Activated CD4-positive, alpha-beta T cell treated with anti-CD3 and anti-CD28 coated beads for 36 hours (primary cell): Measurements from ENCODE around the gene MELTF. TPM values are rescaled to one million over a fixed set of nuclear protein-coding genes. Genes with fewer than 3 reads are reported as not detected.

Experiments
- ATAC-seq: fragments of 200-7000 bp; cut with Tn5 transposase; one replicate; pipeline ENCODE4 v1.10.0; 2021; ENCODE audit warnings: mild to moderate bottlenecking, moderate library complexity
- CTCF ChIA-PET: fragments of 350-600 bp; sonication (Branson Sonifier 250); formaldehyde crosslinking; loops from one replicate; lab custom pipeline; 2021; ENCODE audit warnings: antibody characterized with exemption; lab: Charles Lee
- POLR2A ChIA-PET: fragments of 350-600 bp; sonication (Branson Sonifier 250); formaldehyde crosslinking; loops from one replicate; lab custom pipeline; 2021; ENCODE audit warnings: antibody characterized with exemption, inconsistent platforms; lab: Charles Lee
- DNase-seq: peaks from one replicate; pipeline ENCODE4 v3.0.0-alpha.2; 2020
- H3K27ac Mint-ChIP-seq: one replicate; pipeline ENCODE4 v1.8.0; 2021; ENCODE audit warnings: mixed read lengths
- H3K27me3 Mint-ChIP-seq: one replicate; pipeline ENCODE4 v1.8.0; 2021; ENCODE audit warnings: mixed read lengths
- H3K36me3 Mint-ChIP-seq: one replicate; pipeline ENCODE4 v1.8.0; 2021; ENCODE audit warnings: low read depth, mixed read lengths
- H3K4me1 Mint-ChIP-seq: one replicate; pipeline ENCODE4 v1.8.0; 2021; ENCODE audit warnings: mixed read lengths
- H3K4me3 Mint-ChIP-seq: one replicate; pipeline ENCODE4 v1.8.0; 2021; ENCODE audit warnings: mild to moderate bottlenecking, moderate library complexity, mixed read lengths
- H3K9me3 Mint-ChIP-seq: one replicate; pipeline ENCODE4 v1.8.0; 2021; ENCODE audit warnings: low read depth, mixed read lengths
- intact Hi-C, 2 experiments: fragments of 100-400 bp; cut with DNase I in 1 of 2; cut with micrococcal nuclease in 1 of 2; formaldehyde crosslinking; loops; one replicate each; pipeline versions ENCODE4 v1.14.2 to v1.15.1; 2022 to 2024; cut with DNase I, micrococcal nuclease
- total RNA-seq, 2 experiments: library from RNA; stranded (reverse); gene quantifications; one replicate each; pipeline ENCODE4 v1.2.3, GENCODE V29; 2021

The MELTF gene
- total RNA-seq, 2 experiments from 2014 or later, result 3.7 to 4.3 TPM

GRCh38 chr3:197025736-197026480 is 3.7 kb downstream of the MELTF start:
- ChIA-PET CTCF (interaction anchor here (0.6 to 1.3 kb wide), 2 partner anchors 14 to 165 kb away, joined by 3 to 4 read pairs; no protein-coding TSS in a partner anchor), POLR2A (interaction anchor here (0.6 kb wide), 1 partner anchor 159 kb away, joined by 3 read pairs; no protein-coding TSS in a partner anchor)
- H3K27me3 Mint-ChIP-seq, result peaks cover 2% of the 10 kb centered on the region
- H3K27ac Mint-ChIP-seq, result no peak overlapping the region
- DNase-seq (no peak), ATAC-seq (no peak)
- H3K4me3 Mint-ChIP-seq, result no peak overlapping the region
- H3K36me3 Mint-ChIP-seq, result no peaks in the 10 kb centered on the region
- intact Hi-C loops, result no loop called here
- H3K4me1 Mint-ChIP-seq, result peaks cover 14% of the 10 kb centered on the region
- H3K9me3 Mint-ChIP-seq, result no peaks in the 10 kb centered on the region

- CTCF ChIA-PET, result interaction anchor here (1.0 to 1.6 kb wide), 3 partner anchors 14 to 485 kb away, joined by 3 to 4 read pairs (median 3); no protein-coding TSS in a partner anchor
- Mint-ChIP-seq H3K36me3 (no peaks in the 10 kb centered on the region), H3K4me3 (no peak overlapping the region), H3K9me3 (no peaks in the 10 kb centered on the region), H3K27me3 (peaks cover 2% of the 10 kb centered on the region), H3K27ac (no peak overlapping the region), H3K4me1 (peaks cover 13% of the 10 kb centered on the region)
- ATAC-seq (no peak), DNase-seq (no peak)
- POLR2A ChIA-PET, result no interaction called here
- intact Hi-C loops, result no loop called here
Measured at GRCh38 chr3:197024881-197025735, 4.5 kb downstream of the MELTF start.

GRCh38 chr3:197023998-197024651 is 5.5 kb downstream of the MELTF start:
- no peaks in the 10 kb centered on the region for H3K36me3 Mint-ChIP-seq
- no peak for ATAC-seq
- H3K27ac Mint-ChIP-seq, result no peak overlapping the region
- peaks cover 2% of the 10 kb centered on the region for H3K27me3 Mint-ChIP-seq
- POLR2A ChIA-PET, result no interaction called here
- peaks cover 11% of the 10 kb centered on the region for H3K4me1 Mint-ChIP-seq
- no peaks in the 10 kb centered on the region for H3K9me3 Mint-ChIP-seq
- peak; percentile 23 for DNase-seq
- CTCF ChIA-PET, result interaction anchor here (1.6 kb wide), 1 partner anchor 486 kb away, joined by 3 read pairs; no protein-coding TSS in a partner anchor
- intact Hi-C loops, result no loop called here
- H3K4me3 Mint-ChIP-seq, result no peak overlapping the region

- intact Hi-C loops, result no loop called here
- peaks cover 8% of the 10 kb centered on the region for H3K4me1 Mint-ChIP-seq
- peaks cover 2% of the 10 kb centered on the region for H3K27me3 Mint-ChIP-seq
- no peak overlapping the region for H3K27ac Mint-ChIP-seq
- ChIA-PET CTCF (interaction anchor here (0.7 to 1.6 kb wide), 3 partner anchors 12 to 487 kb away, joined by 3 read pairs; no protein-coding TSS in a partner anchor), POLR2A (no interaction called here)
- DNase-seq, result no peak
- no peak overlapping the region for H3K4me3 Mint-ChIP-seq
- no peaks in the 10 kb centered on the region for H3K9me3 Mint-ChIP-seq
- peak; percentile 30 for ATAC-seq
- H3K36me3 Mint-ChIP-seq, result no peaks in the 10 kb centered on the region
Measured at GRCh38 chr3:197023241-197023997, 6.2 kb downstream of the MELTF start.

DNA sequence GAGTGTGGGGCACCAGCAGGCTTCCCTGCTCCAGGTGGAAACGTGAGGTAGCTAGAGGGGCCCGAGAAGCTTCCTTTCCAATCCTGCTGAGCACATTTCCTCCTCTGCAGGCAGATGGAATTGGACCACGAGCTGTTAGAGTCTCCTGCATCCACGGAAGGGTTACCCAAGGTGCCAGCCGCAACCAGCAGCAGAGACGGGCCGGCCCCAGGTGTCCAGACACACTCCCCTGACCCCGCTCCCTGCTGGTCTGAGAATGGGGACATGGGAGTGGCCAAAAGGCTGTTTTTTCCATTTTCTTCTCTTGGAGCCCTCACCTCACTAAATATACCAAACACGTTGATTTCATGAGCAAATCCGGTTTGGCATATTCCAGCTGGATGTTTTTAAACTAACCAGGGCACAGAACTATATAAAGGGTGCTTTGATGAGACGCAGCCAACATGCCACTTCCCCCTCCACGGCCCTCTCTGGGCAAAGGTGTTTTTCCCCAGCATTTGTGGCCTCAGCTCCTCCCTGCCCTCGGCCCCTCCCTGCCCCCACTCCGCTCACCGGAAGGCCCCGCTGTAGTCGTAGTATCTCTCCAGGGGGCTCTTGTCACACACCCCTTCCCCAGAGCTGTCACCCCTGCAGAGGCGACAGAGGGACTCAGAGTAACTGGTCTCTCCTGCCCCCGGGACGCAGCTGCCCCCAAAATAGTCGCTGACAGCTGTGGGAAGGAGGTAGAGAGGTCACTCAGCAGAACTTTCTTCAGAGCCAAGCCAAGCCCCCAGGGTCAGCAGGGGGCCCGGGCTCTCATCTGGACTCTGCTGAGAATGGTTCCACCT is 7.0 kb downstream of the MELTF start:
- no peak overlapping the region for H3K27ac Mint-ChIP-seq
- ChIA-PET POLR2A (no interaction called here), CTCF (interaction anchor here (0.5 to 1.0 kb wide), 2 partner anchors 85 to 165 kb away, joined by 3 read pairs; no protein-coding TSS in a partner anchor)
- no peaks in the 10 kb centered on the region for H3K9me3 Mint-ChIP-seq
- H3K4me3 Mint-ChIP-seq, result no peak overlapping the region
- DNase-seq (no peak), ATAC-seq (peak; percentile 9)
- H3K36me3 Mint-ChIP-seq, result no peaks in the 10 kb centered on the region
- intact Hi-C loops, result no loop called here
- peaks cover 7% of the 10 kb centered on the region for H3K4me1 Mint-ChIP-seq
- peaks cover 2% of the 10 kb centered on the region for H3K27me3 Mint-ChIP-seq

DNA sequence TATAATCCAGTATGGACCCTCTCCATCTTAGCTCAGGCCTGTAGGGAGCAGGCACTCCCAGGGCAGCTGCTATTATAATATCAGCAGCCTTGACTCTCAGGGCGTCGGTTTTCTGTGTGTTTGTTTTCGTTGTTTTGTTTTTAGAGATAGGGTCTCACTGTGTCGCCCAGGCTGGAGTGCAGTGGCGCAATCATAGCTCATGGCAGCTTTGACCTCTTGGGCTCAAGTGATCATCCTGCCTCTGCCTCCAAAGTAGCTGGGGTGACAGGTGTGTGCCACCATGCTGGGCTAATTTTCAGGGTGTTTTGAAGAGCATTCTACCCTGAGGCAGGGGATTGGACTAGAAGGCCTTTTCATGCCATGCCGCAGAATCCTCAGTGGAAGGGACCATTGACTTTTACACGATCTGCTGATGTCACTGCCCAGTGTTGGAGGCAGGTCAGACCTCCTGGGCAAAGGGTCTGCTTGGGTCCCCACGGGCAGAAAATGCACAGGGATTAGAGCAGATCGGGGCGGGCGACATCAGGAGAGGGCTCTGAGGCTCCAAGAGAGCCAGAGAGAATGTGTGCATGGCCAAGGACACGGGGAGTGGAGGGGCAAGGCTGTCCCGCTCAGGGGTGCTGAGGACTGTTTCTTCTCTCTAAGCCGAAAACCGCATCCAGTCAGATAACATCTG is 7.8 kb downstream of the MELTF start:
- Mint-ChIP-seq H3K4me3 (no peak overlapping the region), H3K9me3 (no peaks in the 10 kb centered on the region), H3K36me3 (no peaks in the 10 kb centered on the region), H3K27me3 (peaks cover 2% of the 10 kb centered on the region), H3K27ac (no peak overlapping the region), H3K4me1 (peaks cover 7% of the 10 kb centered on the region)
- no peak for ATAC-seq
- intact Hi-C loops, result no loop called here
- POLR2A ChIA-PET, result no interaction called here
- CTCF ChIA-PET, result no interaction called here
- DNase-seq, result no peak

DNA sequence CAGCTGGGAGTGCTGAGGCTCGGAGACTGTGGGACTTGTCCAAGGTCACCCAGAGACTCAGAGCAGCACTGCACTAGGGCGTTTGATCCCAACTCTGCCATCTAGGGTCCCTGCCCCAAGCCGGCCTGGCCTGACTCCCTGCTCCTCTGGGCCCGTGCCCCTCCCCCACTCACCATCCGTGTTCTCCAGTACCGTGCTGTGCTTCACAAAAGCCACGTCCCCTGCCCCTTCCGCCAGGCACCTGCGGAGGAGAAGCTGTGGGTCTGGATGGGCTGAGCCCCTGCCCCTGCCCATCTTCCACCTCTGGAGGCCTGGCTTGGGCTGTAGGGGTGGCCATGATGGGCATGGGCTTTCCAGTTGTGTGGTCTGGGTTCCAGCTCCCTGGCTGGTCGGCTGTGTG is 8.4 kb downstream of the MELTF start:
- H3K27ac Mint-ChIP-seq, result no peak overlapping the region
- DNase-seq (no peak), ATAC-seq (no peak)
- intact Hi-C loops, result no loop called here
- no peaks in the 10 kb centered on the region for H3K36me3 Mint-ChIP-seq
- peaks cover 2% of the 10 kb centered on the region for H3K27me3 Mint-ChIP-seq
- peaks cover 7% of the 10 kb centered on the region for H3K4me1 Mint-ChIP-seq
- POLR2A ChIA-PET, result no interaction called here
- no peak overlapping the region for H3K4me3 Mint-ChIP-seq
- no peaks in the 10 kb centered on the region for H3K9me3 Mint-ChIP-seq
- CTCF ChIA-PET, result no interaction called here

DNA sequence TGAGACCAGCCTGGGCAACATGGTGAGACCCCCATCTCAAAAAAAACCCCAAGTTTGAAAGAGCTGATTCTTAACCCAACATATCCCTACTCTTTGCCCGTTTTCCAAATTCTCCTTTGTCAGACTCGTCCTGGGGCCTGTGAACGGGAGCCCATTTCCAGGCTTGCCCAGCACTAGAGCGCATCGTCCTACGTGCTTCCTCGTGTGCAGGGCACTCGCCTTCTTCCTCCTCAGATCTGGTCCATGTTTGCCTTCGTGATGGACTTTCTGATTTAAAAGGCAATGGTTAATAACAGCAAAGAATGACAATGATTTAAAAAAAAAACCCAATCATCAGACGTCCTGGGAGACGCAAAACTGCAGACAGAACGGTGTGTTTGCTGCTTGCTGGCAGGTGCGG is 10.1 kb downstream of the MELTF start:
- ATAC-seq, result no peak
- no peak for DNase-seq
- Mint-ChIP-seq H3K4me1 (peaks cover 7% of the 10 kb centered on the region), H3K27me3 (peaks cover 2% of the 10 kb centered on the region), H3K4me3 (no peak overlapping the region), H3K9me3 (no peaks in the 10 kb centered on the region), H3K36me3 (no peaks in the 10 kb centered on the region), H3K27ac (no peak overlapping the region)
- ChIA-PET CTCF (no interaction called here), POLR2A (no interaction called here)
- intact Hi-C loops, result no loop called here

DNA sequence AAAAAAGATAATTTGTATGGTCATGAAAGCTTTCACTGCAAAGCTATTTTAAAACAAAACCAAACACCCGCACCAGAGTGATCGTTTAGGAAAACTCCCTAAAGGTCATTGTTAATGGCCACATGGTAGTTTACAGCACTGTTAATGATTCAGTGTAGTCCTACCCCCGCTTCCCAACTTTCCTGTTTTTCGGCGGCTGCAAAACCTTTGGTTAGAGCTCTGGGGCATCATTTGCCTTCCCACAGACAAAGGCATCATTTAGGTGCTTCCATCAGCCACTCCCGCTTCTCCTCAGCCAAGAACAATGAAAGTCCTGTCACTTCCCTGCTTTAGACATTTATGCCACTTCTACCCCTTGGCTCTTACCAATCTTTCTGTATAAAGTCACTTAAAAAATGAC is 10.6 kb downstream of the MELTF start:
- H3K27me3 Mint-ChIP-seq, result peaks cover 2% of the 10 kb centered on the region
- H3K9me3 Mint-ChIP-seq, result no peaks in the 10 kb centered on the region
- ChIA-PET POLR2A (no interaction called here), CTCF (interaction anchor here (1.1 kb wide), 1 partner anchor 11 kb away, joined by 3 read pairs; the partner anchor contains the start of gene MELTF)
- no peak overlapping the region for H3K27ac Mint-ChIP-seq
- peaks cover 7% of the 10 kb centered on the region for H3K4me1 Mint-ChIP-seq
- ATAC-seq (no peak), DNase-seq (no peak)
- H3K4me3 Mint-ChIP-seq, result no peak overlapping the region
- intact Hi-C loops, result no loop called here
- H3K36me3 Mint-ChIP-seq, result no peaks in the 10 kb centered on the region

DNA sequence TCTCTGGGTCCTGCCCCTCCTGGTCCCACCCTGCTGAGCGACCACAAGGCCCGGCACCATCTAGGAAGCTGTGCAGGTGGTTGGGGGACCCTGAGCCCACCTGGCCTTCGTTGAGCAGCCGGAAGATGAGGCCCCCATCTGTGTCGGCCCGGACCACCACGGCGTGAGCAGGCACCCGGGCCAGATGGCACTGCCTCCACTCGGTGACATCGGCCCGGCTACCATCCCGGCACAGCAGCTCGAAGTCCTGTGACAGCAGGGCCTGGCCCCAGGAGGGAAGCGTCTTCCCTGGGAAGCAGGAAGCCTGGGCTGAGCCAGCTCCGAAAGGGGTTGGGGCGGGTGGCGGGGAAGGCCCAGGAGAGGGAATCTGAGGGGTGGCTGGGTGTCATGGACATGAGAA is 12.6 kb downstream of the MELTF start:
- H3K9me3 Mint-ChIP-seq, result no peaks in the 10 kb centered on the region
- CTCF ChIA-PET, result interaction anchor here (0.6 to 1.5 kb wide), 3 partner anchors 12 to 170 kb away, joined by 3 to 4 read pairs (median 3); no protein-coding TSS in a partner anchor
- no peak for DNase-seq
- no peaks in the 10 kb centered on the region for H3K4me1 Mint-ChIP-seq
- no peak overlapping the region for H3K27ac Mint-ChIP-seq
- H3K27me3 Mint-ChIP-seq, result no peaks in the 10 kb centered on the region
- no peak overlapping the region for H3K4me3 Mint-ChIP-seq
- intact Hi-C loops, result no loop called here
- no peaks in the 10 kb centered on the region for H3K36me3 Mint-ChIP-seq
- POLR2A ChIA-PET, result no interaction called here
- ATAC-seq, result no peak
